ENCODE data around the gene SDK1. TPM values are rescaled to one million over a fixed set of nuclear protein-coding genes. Genes with fewer than 3 reads are reported as not detected.
A peak's percentile ranks its signal among the peaks of the same experiment; 100 is the strongest.

SDK1 gene
- total RNA-seq, 1 donor: 0.43 TPM

DNA sequence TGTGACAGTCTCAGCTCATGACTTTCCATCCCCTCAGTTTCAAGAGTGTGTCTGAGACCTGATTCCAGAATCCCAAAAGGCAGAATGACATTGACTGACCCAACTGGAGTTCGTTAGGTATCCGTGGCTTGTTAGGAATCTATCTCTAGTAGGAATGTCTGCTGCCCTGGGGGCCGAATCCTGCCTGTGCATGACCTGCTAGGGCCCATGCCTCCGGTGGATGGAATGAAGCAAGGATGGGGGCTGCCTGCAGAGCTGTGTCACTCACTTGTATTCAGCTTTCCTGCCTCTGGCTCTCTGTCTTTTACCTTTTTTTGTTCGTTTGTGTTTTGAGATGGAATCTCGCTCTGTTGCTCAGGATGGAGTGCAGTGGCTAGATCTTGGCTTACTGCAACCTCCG lies 129.5 kb downstream of the SDK1 start:
- no peak overlapping the region for H3K4me3 ChIP-seq (ENCODE audit: low read depth, low read length)
- DNase-seq (ENCODE audit: low read depth): no peak
- no peak for TF ChIP-seq CTCF (IDR thresholded peaks at IDR 0.05; ENCODE audit: insufficient read depth, low read depth, low read length)

DNA sequence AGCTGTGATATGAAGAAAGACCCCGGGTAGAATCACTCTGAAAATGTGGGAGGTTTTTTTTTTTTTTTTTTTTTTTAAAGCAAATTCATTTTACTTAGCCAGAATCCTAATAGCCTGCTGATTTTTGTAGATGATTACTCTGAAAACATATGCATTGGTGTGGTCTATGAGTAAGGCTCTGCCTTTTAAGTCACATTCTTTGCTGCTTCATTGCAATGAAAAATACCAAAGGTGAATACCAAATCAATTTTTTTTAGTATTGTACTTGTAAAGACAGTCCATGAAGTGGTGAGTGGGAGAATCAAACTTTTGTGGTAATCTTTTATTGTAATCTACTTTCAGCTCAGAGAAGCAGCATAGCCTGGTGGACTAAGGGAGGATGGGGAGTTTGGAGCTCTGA lies 130.3 kb downstream of the SDK1 start:
- no peak for TF ChIP-seq CTCF (IDR thresholded peaks at IDR 0.05; ENCODE audit: insufficient read depth, low read depth, low read length)
- no peak for DNase-seq (ENCODE audit: low read depth)
- no peak overlapping the region for H3K4me3 ChIP-seq (ENCODE audit: low read depth, low read length)

- H3K4me3 ChIP-seq (ENCODE audit: low read depth, low read length): no peak overlapping the region
- peak; percentile 70 for DNase-seq (ENCODE audit: low read depth)
- TF ChIP-seq CTCF (IDR thresholded peaks at IDR 0.05; ENCODE audit: insufficient read depth, low read depth, low read length): no peak
Observed at GRCh38 chr7:3432911-3433310, 131.9 kb downstream of the SDK1 start.

GRCh38 chr7:3434611-3435010 lies 133.6 kb downstream of the SDK1 start:
- DNase-seq (ENCODE audit: low read depth): no peak
- TF ChIP-seq CTCF (IDR thresholded peaks at IDR 0.05; ENCODE audit: insufficient read depth, low read depth, low read length): peak; percentile 4
- no peak overlapping the region for H3K4me3 ChIP-seq (ENCODE audit: low read depth, low read length)

- no peak for TF ChIP-seq CTCF (IDR thresholded peaks at IDR 0.05; ENCODE audit: insufficient read depth, low read depth, low read length)
- H3K4me3 ChIP-seq (ENCODE audit: low read depth, low read length): no peak overlapping the region
- DNase-seq (ENCODE audit: low read depth): no peak
Observed at GRCh38 chr7:3436112-3436511, 135.1 kb downstream of the SDK1 start.

DNA sequence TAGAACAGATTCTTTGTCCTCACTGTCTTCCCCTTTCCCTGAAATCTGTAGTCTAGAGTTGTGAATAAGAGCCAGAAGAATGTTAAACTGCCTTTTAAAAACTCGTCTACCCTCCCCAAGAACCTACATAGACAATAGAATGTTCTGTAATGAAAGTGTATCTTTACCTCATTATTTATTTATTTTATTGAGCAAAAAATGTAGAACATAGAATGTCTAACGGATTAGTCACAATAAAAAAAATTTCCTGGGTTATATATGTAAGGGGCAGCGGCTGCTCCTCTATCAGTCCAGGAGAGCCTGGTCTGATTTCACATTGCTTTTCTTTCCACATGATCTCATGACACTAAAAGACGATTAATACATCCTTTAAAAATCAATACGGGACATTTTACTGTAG lies 135.7 kb downstream of the SDK1 start:
- TF ChIP-seq CTCF (IDR thresholded peaks at IDR 0.05; ENCODE audit: insufficient read depth, low read depth, low read length): no peak
- H3K4me3 ChIP-seq (ENCODE audit: low read depth, low read length): no peak overlapping the region
- peak; percentile 37 for DNase-seq (ENCODE audit: low read depth)

DNA sequence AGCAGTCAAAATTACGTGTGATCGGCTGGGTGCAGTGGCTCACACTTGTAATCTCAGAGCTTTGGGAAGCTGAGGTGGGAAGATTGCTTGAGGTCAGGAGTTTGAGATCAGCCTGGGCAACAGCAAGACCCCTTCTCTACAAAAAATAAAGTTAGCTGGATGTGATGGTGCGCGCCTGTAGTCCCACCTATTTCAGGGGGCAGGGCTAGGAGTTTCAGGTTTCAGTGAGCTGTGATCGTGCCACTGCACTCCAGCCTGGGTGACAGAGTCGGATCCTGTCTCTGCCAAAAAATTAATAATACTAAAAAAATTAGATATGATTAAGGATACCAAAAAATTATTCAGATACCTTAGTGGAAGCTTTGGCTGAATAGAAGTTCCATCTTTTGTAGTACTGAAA lies 136.4 kb downstream of the SDK1 start:
- no peak for TF ChIP-seq CTCF (IDR thresholded peaks at IDR 0.05; ENCODE audit: insufficient read depth, low read depth, low read length)
- DNase-seq (ENCODE audit: low read depth): no peak
- no peak overlapping the region for H3K4me3 ChIP-seq (ENCODE audit: low read depth, low read length)
